K562 (cell line): ENCODE measurements around the gene NDUFA5. TPM values are rescaled to one million over a fixed set of nuclear protein-coding genes. Genes with fewer than 3 reads are reported as not detected.
A peak's percentile ranks its signal among the peaks of the same experiment; 100 is the strongest.

ENCODE experiments used
- BACH1 ChIP-seq: fragments of 200-800 bp; sonication (Bioruptor generic); IDR thresholded peaks from 2 replicates; pipeline ENCODE4 v1.6.1; 2016; ENCODE audit warnings: missing genetic modification characterization, missing compliant biosample characterization
- BRF1 ChIP-seq: IDR thresholded peaks from 3 replicates; pipeline ENCODE4 v1.6.1; 2011; ENCODE audit warnings: borderline replicate concordance, mild to moderate bottlenecking; ENCODE audit not compliant: insufficient read length; ENCODE audit errors: extremely low read depth
- NCOA4 ChIP-seq: fragments of 450-650 bp; IDR thresholded peaks from 2 replicates; pipeline ENCODE4 v1.6.1; 2018; ENCODE audit warnings: mild to moderate bottlenecking; ENCODE audit not compliant: partially characterized antibody
- NEUROD1 ChIP-seq: fragments of 150-350 bp; IDR thresholded peaks from 2 replicates; pipeline ENCODE4 v1.6.1; 2014; ENCODE audit warnings: borderline replicate concordance, low read length, low read depth; ENCODE audit not compliant: partially characterized antibody
- SRSF9 ChIP-seq: fragments of 200-400 bp; formaldehyde crosslinking; IDR thresholded peaks from 2 replicates; pipeline ENCODE4 v1.6.1; 2017; ENCODE audit warnings: low read depth, low read length, borderline replicate concordance
- WHSC1 ChIP-seq: IDR thresholded peaks from one replicate; pipeline ENCODE4 v1.6.1; 2012; ENCODE audit warnings: low read length, control low read depth, inconsistent platforms
- ZNF717 ChIP-seq: fragments of 250-450 bp; sonication (Bioruptor Pico); IDR thresholded peaks from 2 replicates; pipeline ENCODE4 v1.5.0; 2021
- polyA plus RNA-seq, 8 experiments: library from polyadenylated mRNA; depleted of rRNA in 4 of 8; stranded (reverse) in 5 of 8; unstranded in 3 of 8; fragments of >200 nt; fragmentation: Nextera tagmentation in 2 of 8; fragmentation: Illumina TruSeq in 1 of 8; extraction: Ambion mirVana in 2 of 8; extraction: Trizol in 1 of 8; gene quantifications; 2 replicates each; pipeline versions ENCODE4 v1.2.1 to v1.2.3, GENCODE V29; 2011 to 2014; ENCODE audit warnings: inconsistent platforms in 1 of 8, missing spikeins in 1 of 8
- total RNA-seq, 7 experiments: library from RNA; depleted of rRNA in 6 of 7; stranded (reverse); fragments of >200 nt in 6 of 7; fragmentation: Illumina TruSeq in 2 of 7; extraction: Trizol in 2 of 7; gene quantifications; 2 replicates each; pipeline versions ENCODE4 v1.2.1 to v1.2.3, GENCODE V29; 2011 to 2021; ENCODE audit warnings: low replicate concordance in 1 of 7
- TF ChIP-seq, protein P1 (sequence below): IDR thresholded peaks from 2 replicates; pipeline ENCODE4 v1.6.1; 2012; ENCODE audit warnings: low read depth, low read length, improper control_type of control experiment, borderline replicate concordance
- TF ChIP-seq, protein P2 (sequence below): fragments of 450-650 bp; IDR thresholded peaks from 2 replicates; pipeline ENCODE4 v1.7.1; 2018; ENCODE audit warnings: mild to moderate bottlenecking, low read depth; ENCODE audit not compliant: partially characterized antibody
- TF ChIP-seq, protein P3 (sequence below): fragments of 450-650 bp; IDR thresholded peaks from 2 replicates; pipeline ENCODE4 v1.6.1; 2016; ENCODE audit warnings: borderline replicate concordance

The NDUFA5 gene
- total and polyA plus RNA-seq, 9 of the 15 experiments (the other 6 are each of a cell fraction or from before 2014, with no cell fraction given) = 155 to 677 (median 269) TPM

DNA sequence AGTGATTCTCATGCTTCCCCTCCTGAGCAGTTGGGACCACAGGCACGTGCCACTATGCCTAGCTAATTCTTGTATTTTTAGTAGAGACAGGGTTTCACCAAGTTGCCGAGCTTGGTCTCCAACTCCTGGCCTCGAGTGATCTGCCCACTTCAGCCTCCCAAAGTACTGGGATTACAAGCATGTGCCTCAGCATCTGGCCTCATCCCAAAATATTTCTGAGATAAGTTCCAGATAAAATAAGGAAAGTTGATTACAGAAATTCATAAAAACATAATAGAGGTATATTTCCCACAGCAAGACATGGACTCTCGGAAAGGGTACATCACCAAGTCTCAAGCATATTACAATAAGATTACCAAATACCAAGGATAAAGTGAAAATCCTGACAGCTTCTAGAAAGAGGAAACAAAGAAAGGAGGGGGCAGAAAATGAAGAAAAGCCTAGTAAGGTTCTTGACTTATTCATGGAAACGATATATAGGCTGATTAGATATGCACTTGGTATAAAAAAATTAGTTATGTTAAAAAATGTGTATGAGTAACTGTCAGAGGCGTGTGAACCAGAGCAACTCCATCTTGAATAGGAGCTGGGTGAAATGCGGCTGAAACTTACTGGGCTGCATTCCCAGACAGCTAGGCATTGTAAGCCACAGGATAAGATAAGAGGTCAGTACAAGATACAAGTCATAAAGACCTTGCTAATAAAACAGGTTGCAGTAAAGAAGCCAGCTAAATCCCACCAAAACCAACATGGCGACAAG lies 58.2 kb downstream of the NDUFA5 start (continued):
- TF ChIP-seq, protein P1, sequence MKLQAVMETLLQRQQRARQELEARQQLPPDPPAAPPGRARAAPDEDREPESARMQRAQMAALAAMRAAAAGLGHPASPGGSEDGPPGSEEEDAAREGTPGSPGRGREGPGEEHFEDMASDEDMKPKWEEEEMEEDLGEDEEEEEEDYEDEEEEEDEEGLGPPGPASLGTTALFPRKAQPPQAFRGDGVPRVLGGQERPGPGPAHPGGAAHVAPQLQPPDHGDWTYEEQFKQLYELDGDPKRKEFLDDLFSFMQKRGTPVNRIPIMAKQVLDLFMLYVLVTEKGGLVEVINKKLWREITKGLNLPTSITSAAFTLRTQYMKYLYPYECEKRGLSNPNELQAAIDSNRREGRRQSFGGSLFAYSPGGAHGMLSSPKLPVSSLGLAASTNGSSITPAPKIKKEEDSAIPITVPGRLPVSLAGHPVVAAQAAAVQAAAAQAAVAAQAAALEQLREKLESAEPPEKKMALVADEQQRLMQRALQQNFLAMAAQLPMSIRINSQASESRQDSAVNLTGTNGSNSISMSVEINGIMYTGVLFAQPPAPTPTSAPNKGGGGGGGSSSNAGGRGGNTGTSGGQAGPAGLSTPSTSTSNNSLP = no peak
- no peak for TF ChIP-seq NEUROD1
- TF ChIP-seq WHSC1 = no peak
- TF ChIP-seq ZNF717 (CRISPR knock-in tag) = peak; percentile 77; the same call in 1 of the 2 replicates
- TF ChIP-seq, protein P2, sequence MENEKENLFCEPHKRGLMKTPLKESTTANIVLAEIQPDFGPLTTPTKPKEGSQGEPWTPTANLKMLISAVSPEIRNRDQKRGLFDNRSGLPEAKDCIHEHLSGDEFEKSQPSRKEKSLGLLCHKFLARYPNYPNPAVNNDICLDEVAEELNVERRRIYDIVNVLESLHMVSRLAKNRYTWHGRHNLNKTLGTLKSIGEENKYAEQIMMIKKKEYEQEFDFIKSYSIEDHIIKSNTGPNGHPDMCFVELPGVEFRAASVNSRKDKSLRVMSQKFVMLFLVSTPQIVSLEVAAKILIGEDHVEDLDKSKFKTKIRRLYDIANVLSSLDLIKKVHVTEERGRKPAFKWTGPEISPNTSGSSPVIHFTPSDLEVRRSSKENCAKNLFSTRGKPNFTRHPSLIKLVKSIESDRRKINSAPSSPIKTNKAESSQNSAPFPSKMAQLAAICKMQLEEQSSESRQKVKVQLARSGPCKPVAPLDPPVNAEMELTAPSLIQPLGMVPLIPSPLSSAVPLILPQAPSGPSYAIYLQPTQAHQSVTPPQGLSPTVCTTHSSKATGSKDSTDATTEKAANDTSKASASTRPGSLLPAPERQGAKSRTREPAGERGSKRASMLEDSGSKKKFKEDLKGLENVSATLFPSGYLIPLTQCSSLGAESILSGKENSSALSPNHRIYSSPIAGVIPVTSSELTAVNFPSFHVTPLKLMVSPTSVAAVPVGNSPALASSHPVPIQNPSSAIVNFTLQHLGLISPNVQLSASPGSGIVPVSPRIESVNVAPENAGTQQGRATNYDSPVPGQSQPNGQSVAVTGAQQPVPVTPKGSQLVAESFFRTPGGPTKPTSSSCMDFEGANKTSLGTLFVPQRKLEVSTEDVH = no peak
- no peak for TF ChIP-seq SRSF9
- peak; percentile 95 for TF ChIP-seq BACH1 (tag)
- TF ChIP-seq, protein P3, sequence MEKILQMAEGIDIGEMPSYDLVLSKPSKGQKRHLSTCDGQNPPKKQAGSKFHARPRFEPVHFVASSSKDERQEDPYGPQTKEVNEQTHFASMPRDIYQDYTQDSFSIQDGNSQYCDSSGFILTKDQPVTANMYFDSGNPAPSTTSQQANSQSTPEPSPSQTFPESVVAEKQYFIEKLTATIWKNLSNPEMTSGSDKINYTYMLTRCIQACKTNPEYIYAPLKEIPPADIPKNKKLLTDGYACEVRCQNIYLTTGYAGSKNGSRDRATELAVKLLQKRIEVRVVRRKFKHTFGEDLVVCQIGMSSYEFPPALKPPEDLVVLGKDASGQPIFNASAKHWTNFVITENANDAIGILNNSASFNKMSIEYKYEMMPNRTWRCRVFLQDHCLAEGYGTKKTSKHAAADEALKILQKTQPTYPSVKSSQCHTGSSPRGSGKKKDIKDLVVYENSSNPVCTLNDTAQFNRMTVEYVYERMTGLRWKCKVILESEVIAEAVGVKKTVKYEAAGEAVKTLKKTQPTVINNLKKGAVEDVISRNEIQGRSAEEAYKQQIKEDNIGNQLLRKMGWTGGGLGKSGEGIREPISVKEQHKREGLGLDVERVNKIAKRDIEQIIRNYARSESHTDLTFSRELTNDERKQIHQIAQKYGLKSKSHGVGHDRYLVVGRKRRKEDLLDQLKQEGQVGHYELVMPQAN = no peak
- no peak for TF ChIP-seq NCOA4
- TF ChIP-seq BRF1 = no peak
